Parathyroid adenoma (tissue), 2 donors: ENCODE measurements around the gene HELZ.
A peak's percentile ranks its signal among the peaks of the same experiment; 100 is the strongest.

ENCODE experiments used
- H2AFZ ChIP-seq: fragments of 300-600 bp; sonication (generic); one replicate; pipeline ENCODE4 v1.7.0; 2017; ENCODE audit warnings: antibody characterized with exemption, mild to moderate bottlenecking
- H3K27ac ChIP-seq: fragments of 300-600 bp; sonication (generic); one replicate; pipeline ENCODE4 v1.7.0; 2017
- H3K27me3 ChIP-seq: fragments of 300-600 bp; sonication (generic); one replicate; pipeline ENCODE4 v1.7.0; 2017; ENCODE audit warnings: low read length; ENCODE audit not compliant: control insufficient read depth, insufficient read depth
- H3K36me3 ChIP-seq: fragments of 300-600 bp; sonication (generic); one replicate; pipeline ENCODE4 v1.7.0; 2017; ENCODE audit warnings: low read length; ENCODE audit not compliant: control insufficient read depth, insufficient read depth
- H3K4me1 ChIP-seq: fragments of 300-600 bp; sonication (generic); one replicate; pipeline ENCODE4 v1.7.0; 2017; ENCODE audit warnings: control low read depth
- H3K4me2 ChIP-seq: fragments of 300-600 bp; sonication (generic); one replicate; pipeline ENCODE4 v1.7.0; 2017; ENCODE audit warnings: low read length
- H3K4me3 ChIP-seq: fragments of 300-600 bp; sonication (generic); one replicate; pipeline ENCODE4 v1.7.0; 2017; ENCODE audit warnings: low read depth, low read length
- H3K79me2 ChIP-seq: fragments of 300-600 bp; sonication (generic); one replicate; pipeline ENCODE4 v1.7.0; 2017; ENCODE audit warnings: control low read depth
- H3K9ac ChIP-seq: fragments of 300-600 bp; sonication (generic); one replicate; pipeline ENCODE4 v1.7.0; 2017; ENCODE audit warnings: mild to moderate bottlenecking
- H3K9me3 ChIP-seq: fragments of 300-600 bp; sonication (generic); one replicate; pipeline ENCODE4 v1.7.0; 2017; ENCODE audit warnings: low read length; ENCODE audit not compliant: control insufficient read depth
- CTCF ChIP-seq: fragments of 300-600 bp; sonication (generic); IDR thresholded peaks from one replicate; pipeline ENCODE4 v1.7.0; 2017; ENCODE audit warnings: antibody characterized with exemption, mild to moderate bottlenecking
- donor health status: primary hyperparathyroidism.

HELZ gene

DNA sequence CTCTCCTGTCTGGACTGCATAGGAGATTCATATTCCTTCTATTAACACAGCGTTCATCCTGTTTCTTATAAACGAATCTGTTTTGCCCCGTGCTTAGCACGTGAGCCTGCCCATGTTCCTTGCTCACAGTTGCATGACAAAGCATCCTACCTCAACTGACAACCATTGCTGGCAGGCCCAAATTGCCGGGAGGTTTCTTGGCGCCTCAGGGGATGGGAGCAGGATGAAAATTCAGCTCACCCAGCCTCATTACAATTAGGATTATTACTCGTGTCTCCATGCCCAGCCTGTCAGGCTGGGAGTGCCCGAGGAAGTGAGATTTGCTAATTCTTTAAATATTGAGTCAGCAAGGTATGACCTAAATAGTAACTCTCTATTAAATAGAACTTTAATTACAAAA lies 36.7 kb upstream of the HELZ start:
- H3K4me1 ChIP-seq, result no peaks in the 10 kb centered on the region
- H3K4me2 ChIP-seq, result no peak overlapping the region

GRCh38 chr17:67281053-67281452 lies 36.1 kb upstream of the HELZ start:
- Histone ChIP-seq H3K4me1 (no peaks in the 10 kb centered on the region), H3K79me2 (no peaks in the 10 kb centered on the region), H3K4me2 (no peak overlapping the region), H3K36me3 (no peaks in the 10 kb centered on the region), H3K9ac (no peak overlapping the region), H2AFZ (no peak overlapping the region), H3K27me3 (no peaks in the 10 kb centered on the region), H3K27ac (no peak overlapping the region), H3K4me3 (no peak overlapping the region), H3K9me3 (no peaks in the 10 kb centered on the region)
- TF ChIP-seq CTCF, result no peak

More for the DNA sequence above, 36.7 kb upstream of the HELZ start:
- Histone ChIP-seq H3K9me3 (no peaks in the 10 kb centered on the region), H3K4me3 (no peak overlapping the region), H2AFZ (no peak overlapping the region), H3K9ac (no peak overlapping the region), H3K27ac (no peak overlapping the region), H3K27me3 (no peaks in the 10 kb centered on the region), H3K36me3 (no peaks in the 10 kb centered on the region), H3K79me2 (no peaks in the 10 kb centered on the region)
- no peak for TF ChIP-seq CTCF

GRCh38 chr17:67280279-67280678 lies 35.3 kb upstream of the HELZ start:
- no peak overlapping the region for H3K27ac ChIP-seq
- no peak for TF ChIP-seq CTCF
- no peak overlapping the region for H3K9ac ChIP-seq

GRCh38 chr17:67279115-67279514 lies 34.1 kb upstream of the HELZ start:
- no peak for TF ChIP-seq CTCF
- no peaks in the 10 kb centered on the region for H3K36me3 ChIP-seq
- H3K27ac ChIP-seq, result no peak overlapping the region

More at GRCh38 chr17:67280279-67280678, 35.3 kb upstream of the HELZ start:
- Histone ChIP-seq H3K4me3 (no peak overlapping the region), H2AFZ (peak overlapping the region; percentile 14), H3K36me3 (no peaks in the 10 kb centered on the region), H3K79me2 (no peaks in the 10 kb centered on the region), H3K4me1 (no peaks in the 10 kb centered on the region), H3K4me2 (no peak overlapping the region), H3K27me3 (no peaks in the 10 kb centered on the region), H3K9me3 (no peaks in the 10 kb centered on the region)

DNA sequence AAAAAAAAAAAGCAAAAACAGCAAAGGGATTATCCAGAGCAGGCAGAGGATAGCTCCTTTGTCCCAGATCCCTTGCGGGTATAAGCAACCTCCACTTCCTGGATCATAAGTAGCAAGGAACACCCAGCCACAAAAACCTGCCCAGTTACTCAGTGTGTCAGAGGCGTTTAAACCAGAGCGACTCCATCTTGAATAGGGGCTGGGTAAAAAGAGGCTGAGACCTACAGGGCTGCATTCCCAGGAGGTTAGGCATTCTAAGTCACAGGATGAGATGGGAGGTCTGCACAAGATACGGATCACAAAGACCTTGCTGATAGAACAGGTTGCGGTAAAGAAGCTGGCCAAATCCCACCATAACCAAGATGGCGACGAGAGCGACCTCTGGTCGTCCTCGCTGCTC lies 33.4 kb upstream of the HELZ start:
- H3K27me3 ChIP-seq, result no peaks in the 10 kb centered on the region
- TF ChIP-seq CTCF, result no peak
- no peaks in the 10 kb centered on the region for H3K4me1 ChIP-seq
- H3K79me2 ChIP-seq, result no peaks in the 10 kb centered on the region
- no peak overlapping the region for H2AFZ ChIP-seq
- H3K27ac ChIP-seq, result no peak overlapping the region
- no peaks in the 10 kb centered on the region for H3K9me3 ChIP-seq
- no peak overlapping the region for H3K4me2 ChIP-seq
- no peak overlapping the region for H3K4me3 ChIP-seq
- H3K9ac ChIP-seq, result no peak overlapping the region
- H3K36me3 ChIP-seq, result no peaks in the 10 kb centered on the region

More at GRCh38 chr17:67279115-67279514, 34.1 kb upstream of the HELZ start:
- Histone ChIP-seq H2AFZ (no peak overlapping the region), H3K4me3 (no peak overlapping the region), H3K9me3 (no peaks in the 10 kb centered on the region), H3K9ac (no peak overlapping the region), H3K27me3 (no peaks in the 10 kb centered on the region), H3K4me2 (no peak overlapping the region), H3K4me1 (no peaks in the 10 kb centered on the region), H3K79me2 (no peaks in the 10 kb centered on the region)
